ENCODE results near the gene TTC23.

Gene TTC23

GRCh38 chr15:99100245-99101173 is 148.9 kb downstream of the TTC23 start:
- TF ChIP-seq RAD21 (IDR thresholded peaks at IDR 0.05; ENCODE audit: low read depth) (peak; percentile 80), ZBTB7A (IDR thresholded peaks at IDR 0.05; ENCODE audit: low read depth) (0 out of 2 replicates have a peak, but pooled peaks have one; percentile 27), TAF1 (IDR thresholded peaks at IDR 0.05; ENCODE audit: low read depth) (no peak; the same call in 1 of the 2 replicates)

DNA sequence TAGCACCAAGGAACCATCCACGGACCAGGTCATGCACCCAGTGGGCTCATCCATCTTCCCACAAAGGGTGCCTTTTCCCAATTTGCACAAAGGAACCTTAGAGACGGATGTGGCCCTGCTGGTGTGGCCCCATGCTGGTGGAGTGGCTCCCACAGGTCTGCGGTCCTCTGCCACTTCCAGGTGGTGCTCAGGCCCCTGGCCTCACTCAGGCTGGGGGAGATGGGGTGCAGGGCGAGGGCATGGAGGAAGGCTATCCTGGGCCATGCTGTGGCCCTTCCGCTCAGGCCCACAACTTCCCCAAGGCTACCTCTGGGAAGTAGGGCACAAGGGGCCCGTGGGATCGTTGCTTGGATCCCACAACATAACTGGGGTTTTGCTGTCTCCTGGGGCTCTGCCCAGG is 149.7 kb downstream of the TTC23 start:
- TF ChIP-seq ZBTB7A (IDR thresholded peaks at IDR 0.05; ENCODE audit: low read depth) (no peak), RAD21 (IDR thresholded peaks at IDR 0.05; ENCODE audit: low read depth) (no peak), MAX (IDR thresholded peaks at IDR 0.05) (no peak), EGR1 (IDR thresholded peaks at IDR 0.05) (no peak), FOXM1 (IDR thresholded peaks at IDR 0.05; ENCODE audit: borderline replicate concordance, low read depth) (no peak), CREB1 (IDR thresholded peaks at IDR 0.05; ENCODE audit: low read depth) (no peak)
- TF ChIP-seq, protein P1, sequence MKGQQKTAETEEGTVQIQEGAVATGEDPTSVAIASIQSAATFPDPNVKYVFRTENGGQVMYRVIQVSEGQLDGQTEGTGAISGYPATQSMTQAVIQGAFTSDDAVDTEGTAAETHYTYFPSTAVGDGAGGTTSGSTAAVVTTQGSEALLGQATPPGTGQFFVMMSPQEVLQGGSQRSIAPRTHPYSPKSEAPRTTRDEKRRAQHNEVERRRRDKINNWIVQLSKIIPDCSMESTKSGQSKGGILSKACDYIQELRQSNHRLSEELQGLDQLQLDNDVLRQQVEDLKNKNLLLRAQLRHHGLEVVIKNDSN (IDR thresholded peaks at IDR 0.05): no peak

DNA sequence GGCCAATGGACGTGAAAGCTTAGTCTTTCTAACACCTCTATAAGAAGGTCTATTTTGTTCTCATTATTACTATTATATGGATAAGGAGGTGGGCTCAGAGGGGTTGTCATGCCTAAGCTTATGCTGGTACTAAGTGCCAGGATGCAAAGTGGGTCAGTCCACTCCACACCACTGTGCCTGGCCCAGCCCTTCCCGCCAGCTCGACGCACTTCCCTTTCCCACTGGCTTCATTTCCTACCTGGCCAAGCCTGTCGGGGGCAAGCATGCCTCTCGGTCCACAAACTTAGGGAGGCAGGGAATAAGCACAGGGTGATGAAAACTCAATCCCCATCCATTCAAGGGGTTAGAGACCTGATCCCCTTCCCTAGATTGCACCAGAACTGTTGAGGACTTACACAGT is 150.4 kb downstream of the TTC23 start:
- TF ChIP-seq, protein P2, sequence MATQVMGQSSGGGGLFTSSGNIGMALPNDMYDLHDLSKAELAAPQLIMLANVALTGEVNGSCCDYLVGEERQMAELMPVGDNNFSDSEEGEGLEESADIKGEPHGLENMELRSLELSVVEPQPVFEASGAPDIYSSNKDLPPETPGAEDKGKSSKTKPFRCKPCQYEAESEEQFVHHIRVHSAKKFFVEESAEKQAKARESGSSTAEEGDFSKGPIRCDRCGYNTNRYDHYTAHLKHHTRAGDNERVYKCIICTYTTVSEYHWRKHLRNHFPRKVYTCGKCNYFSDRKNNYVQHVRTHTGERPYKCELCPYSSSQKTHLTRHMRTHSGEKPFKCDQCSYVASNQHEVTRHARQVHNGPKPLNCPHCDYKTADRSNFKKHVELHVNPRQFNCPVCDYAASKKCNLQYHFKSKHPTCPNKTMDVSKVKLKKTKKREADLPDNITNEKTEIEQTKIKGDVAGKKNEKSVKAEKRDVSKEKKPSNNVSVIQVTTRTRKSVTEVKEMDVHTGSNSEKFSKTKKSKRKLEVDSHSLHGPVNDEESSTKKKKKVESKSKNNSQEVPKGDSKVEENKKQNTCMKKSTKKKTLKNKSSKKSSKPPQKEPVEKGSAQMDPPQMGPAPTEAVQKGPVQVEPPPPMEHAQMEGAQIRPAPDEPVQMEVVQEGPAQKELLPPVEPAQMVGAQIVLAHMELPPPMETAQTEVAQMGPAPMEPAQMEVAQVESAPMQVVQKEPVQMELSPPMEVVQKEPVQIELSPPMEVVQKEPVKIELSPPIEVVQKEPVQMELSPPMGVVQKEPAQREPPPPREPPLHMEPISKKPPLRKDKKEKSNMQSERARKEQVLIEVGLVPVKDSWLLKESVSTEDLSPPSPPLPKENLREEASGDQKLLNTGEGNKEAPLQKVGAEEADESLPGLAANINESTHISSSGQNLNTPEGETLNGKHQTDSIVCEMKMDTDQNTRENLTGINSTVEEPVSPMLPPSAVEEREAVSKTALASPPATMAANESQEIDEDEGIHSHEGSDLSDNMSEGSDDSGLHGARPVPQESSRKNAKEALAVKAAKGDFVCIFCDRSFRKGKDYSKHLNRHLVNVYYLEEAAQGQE (IDR thresholded peaks at IDR 0.05; ENCODE audit: low read depth): no peak
- TF ChIP-seq ZBTB7A (IDR thresholded peaks at IDR 0.05; ENCODE audit: low read depth) (no peak), NFIC (IDR thresholded peaks at IDR 0.05) (no peak), CEBPB (IDR thresholded peaks at IDR 0.05) (no peak), TEAD4 (IDR thresholded peaks at IDR 0.05) (no peak), TAF1 (IDR thresholded peaks at IDR 0.05; ENCODE audit: low read depth) (no peak), TCF12 (IDR thresholded peaks at IDR 0.05; ENCODE audit: low read depth) (no peak), MAX (IDR thresholded peaks at IDR 0.05) (no peak), CREB1 (IDR thresholded peaks at IDR 0.05; ENCODE audit: low read depth) (no peak), RAD21 (IDR thresholded peaks at IDR 0.05; ENCODE audit: low read depth) (no peak), EGR1 (IDR thresholded peaks at IDR 0.05) (no peak), FOXM1 (IDR thresholded peaks at IDR 0.05; ENCODE audit: borderline replicate concordance, low read depth) (no peak)
- TF ChIP-seq, protein P1 (IDR thresholded peaks at IDR 0.05): no peak

- no peak for TF ChIP-seq FOXM1 (IDR thresholded peaks at IDR 0.05; ENCODE audit: borderline replicate concordance, low read depth)
Measured at GRCh38 chr15:99098426-99098825, 151.0 kb downstream of the TTC23 start.

DNA sequence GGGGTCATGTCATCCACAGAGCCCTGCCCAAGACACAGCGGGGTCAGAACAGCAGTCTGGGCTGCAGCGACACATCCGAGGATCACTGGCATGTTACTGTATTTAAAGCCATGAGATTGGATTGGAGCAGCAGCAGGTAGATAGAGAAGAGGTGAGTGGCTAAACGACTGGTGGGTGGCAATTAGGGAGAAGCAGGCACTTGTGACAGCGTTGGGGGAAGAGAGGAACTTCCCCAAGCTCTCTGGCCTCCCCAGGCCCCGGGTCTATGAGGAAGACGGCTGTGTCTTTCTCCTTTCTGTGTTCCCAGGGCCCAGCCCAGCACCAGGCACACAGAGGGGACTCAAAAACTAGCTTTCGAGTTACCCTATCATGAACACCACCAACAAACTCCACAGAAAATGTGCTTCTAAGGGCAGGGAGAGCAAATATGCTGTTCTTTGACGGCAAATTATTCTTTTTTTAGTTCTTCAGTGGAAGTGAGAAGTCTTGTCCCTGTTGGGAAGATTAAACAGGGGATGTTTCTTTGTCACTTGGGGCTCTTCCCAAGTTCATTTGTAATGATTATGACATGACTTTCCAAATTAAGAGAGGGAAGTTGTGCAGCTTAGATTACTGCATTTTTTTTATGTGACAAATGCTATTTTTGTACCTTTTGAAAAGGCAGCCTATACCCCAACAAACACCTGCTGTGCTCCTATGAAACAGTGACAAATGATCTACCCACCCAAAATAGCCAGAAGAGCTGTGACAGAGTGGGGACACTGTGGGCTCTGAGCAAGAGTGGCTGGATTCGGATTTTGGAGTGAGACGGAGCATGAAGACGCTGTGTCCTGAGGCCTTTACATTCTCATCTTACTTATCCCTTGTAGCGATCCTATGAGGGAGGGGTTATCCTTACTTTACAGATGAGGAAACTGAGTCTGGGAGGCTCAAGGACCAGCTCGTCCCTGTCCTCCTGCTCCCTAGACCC is 151.7 kb downstream of the TTC23 start:
- TF ChIP-seq FOXM1 (IDR thresholded peaks at IDR 0.05; ENCODE audit: borderline replicate concordance, low read depth) (no peak), NFIC (IDR thresholded peaks at IDR 0.05) (no peak), MAX (IDR thresholded peaks at IDR 0.05) (no peak), CEBPB (IDR thresholded peaks at IDR 0.05) (no peak), TCF12 (IDR thresholded peaks at IDR 0.05; ENCODE audit: low read depth) (no peak), ZBTB7A (IDR thresholded peaks at IDR 0.05; ENCODE audit: low read depth) (no peak), TAF1 (IDR thresholded peaks at IDR 0.05; ENCODE audit: low read depth) (no peak), EGR1 (IDR thresholded peaks at IDR 0.05) (no peak), RAD21 (IDR thresholded peaks at IDR 0.05; ENCODE audit: low read depth) (no peak), YY1 (IDR thresholded peaks at IDR 0.05; ENCODE audit: low read depth) (no peak), TEAD4 (IDR thresholded peaks at IDR 0.05) (no peak)
- TF ChIP-seq, protein P1 (IDR thresholded peaks at IDR 0.05): no peak
- TF ChIP-seq, protein P2 (IDR thresholded peaks at IDR 0.05; ENCODE audit: low read depth): no peak
